GM18870 (cell line): ENCODE measurements around the gene ST8SIA2.

Experiments
- ATAC-seq: cut with Tn5 transposase; IDR thresholded peaks from one replicate; pipeline ENCODE4 v1.9.1; 2021; ENCODE audit warnings: moderate library complexity; ENCODE audit not compliant: unreplicated experiment

ST8SIA2 gene

GRCh38 chr15:92393071-92393979 lies at the start of gene ST8SIA2:
Gene ST8SIA2 (plus strand): TSS chr15:92393881. CDS start chr15:92394065, 184 bp downstream.
- no peak for ATAC-seq

GRCh38 chr15:92343924-92344643 lies 49.6 kb upstream of the ST8SIA2 start:
- no peak for ATAC-seq

- ATAC-seq, result no peak
Measured at GRCh38 chr15:92346063-92346462, 47.6 kb upstream of the ST8SIA2 start.

- no peak for ATAC-seq
Measured at GRCh38 chr15:92355307-92355706, 38.4 kb upstream of the ST8SIA2 start.

- no peak for ATAC-seq
Measured at GRCh38 chr15:92361321-92362000, 32.2 kb upstream of the ST8SIA2 start.

- ATAC-seq, result no peak
Measured at GRCh38 chr15:92362001-92362350, 31.7 kb upstream of the ST8SIA2 start.

- ATAC-seq, result no peak
Measured at GRCh38 chr15:92365084-92365483, 28.6 kb upstream of the ST8SIA2 start.

- no peak for ATAC-seq
Measured at GRCh38 chr15:92365906-92366305, 27.8 kb upstream of the ST8SIA2 start.

GRCh38 chr15:92366381-92366780 lies 27.3 kb upstream of the ST8SIA2 start:
- ATAC-seq, result no peak

GRCh38 chr15:92375057-92375456 lies 18.6 kb upstream of the ST8SIA2 start:
- ATAC-seq, result no peak

- ATAC-seq, result no peak
Measured at GRCh38 chr15:92376109-92376508, 17.6 kb upstream of the ST8SIA2 start.

GRCh38 chr15:92377083-92377789 lies 16.4 kb upstream of the ST8SIA2 start:
- ATAC-seq, result no peak

GRCh38 chr15:92383519-92384324 lies 10.0 kb upstream of the ST8SIA2 start:
- ATAC-seq, result no peak

GRCh38 chr15:92384381-92384780 lies 9.3 kb upstream of the ST8SIA2 start:
- no peak for ATAC-seq

- no peak for ATAC-seq
Measured at GRCh38 chr15:92385096-92385495, 8.6 kb upstream of the ST8SIA2 start.

GRCh38 chr15:92391640-92392039 lies 2.0 kb upstream of the ST8SIA2 start:
- no peak for ATAC-seq

- ATAC-seq, result no peak
Measured at GRCh38 chr15:92392462-92392861, 1.2 kb upstream of the ST8SIA2 start.

- ATAC-seq, result no peak
Measured at GRCh38 chr15:92393980-92394308, 263 bp downstream of the ST8SIA2 start.

GRCh38 chr15:92394309-92395097 lies 822 bp downstream of the ST8SIA2 start:
- no peak for ATAC-seq
